H1 (cell line): Measurements from ENCODE around the gene ADCY2. TPM values are rescaled to one million over a fixed set of nuclear protein-coding genes. Genes with fewer than 3 reads are reported as not detected.

ENCODE experiments used
- CTCF ChIA-PET: fragments of 300-600 bp; sonication (Branson Sonifier 250); formaldehyde crosslinking; loops from one replicate; lab custom pipeline; 2021; ENCODE audit not compliant: partially characterized antibody; lab: Charles Lee
- POLR2A ChIA-PET: fragments of 300-600 bp; sonication (Branson Sonifier 250); formaldehyde crosslinking; loops from one replicate; lab custom pipeline; 2021; ENCODE audit warnings: inconsistent platforms; ENCODE audit not compliant: partially characterized antibody; lab: Charles Lee
- DNase-seq, 2 experiments: peaks; one replicate each; pipeline versions ENCODE4 v3.0.0 to v3.0.0-alpha.2; 2010 to 2022; ENCODE audit warnings: low spot score in 2 of 2, low read depth in 1 of 2, mixed read lengths in 1 of 2
- FAIRE-seq: peaks from 2 replicates; lab custom pipeline; 2011; peaks lifted over from hg19 to GRCh38; lab: Jason Lieb, UNC
- H2AFZ ChIP-seq: 2 replicates; pipeline ENCODE4 v1.8.1; 2012; ENCODE audit warnings: low read length, inconsistent platforms
- H2AK5ac ChIP-seq: 2 replicates; pipeline ENCODE4 v1.6.1; 2013; ENCODE audit warnings: low read depth, low read length
- H2BK120ac ChIP-seq: replicated peaks from 2 replicates; pipeline ENCODE3; 2013; ENCODE audit warnings: low read depth, low read length, inconsistent platforms
- H2BK12ac ChIP-seq: 2 replicates; pipeline ENCODE4 v1.6.1; 2013; ENCODE audit warnings: low read depth, low read length
- H2BK15ac ChIP-seq: 2 replicates; pipeline ENCODE4 v1.6.1; 2013; ENCODE audit warnings: low read length
- H2BK20ac ChIP-seq: 2 replicates; pipeline ENCODE4 v1.6.1; 2013; ENCODE audit warnings: low read length
- H2BK5ac ChIP-seq: 2 replicates; pipeline ENCODE4 v1.6.1; 2013; ENCODE audit warnings: low read depth, low read length
- H3K14ac ChIP-seq: 2 replicates; pipeline ENCODE4 v1.6.1; 2013; ENCODE audit warnings: inconsistent platforms; ENCODE audit not compliant: insufficient read length
- H3K18ac ChIP-seq: 2 replicates; pipeline ENCODE4 v1.6.1; 2013; ENCODE audit warnings: low read length; ENCODE audit errors: extremely low read depth
- H3K23ac ChIP-seq: 2 replicates; pipeline ENCODE4 v1.6.1; 2013; ENCODE audit warnings: inconsistent platforms; ENCODE audit not compliant: insufficient read length
- H3K23me2 ChIP-seq: 2 replicates; pipeline ENCODE4 v1.6.1; 2013; ENCODE audit warnings: low read depth, low read length
- H3K27ac ChIP-seq: 2 replicates; pipeline ENCODE4 v1.6.1; 2011; ENCODE audit warnings: low read depth, low read length, inconsistent platforms
- H3K27me3 ChIP-seq, 4 experiments: replicated peaks in 1 of 4; 1 replicate in 1 of 4; 2 replicates in 3 of 4; pipeline versions ENCODE4 v1.6.1 to v1.8.1; 2011 to 2013; ENCODE audit warnings: low read length in 3 of 4, mild to moderate bottlenecking in 3 of 4, inconsistent platforms in 2 of 4, mixed read lengths in 2 of 4, moderate library complexity in 1 of 4; ENCODE audit not compliant: control insufficient read depth in 3 of 4, insufficient read depth in 3 of 4; ENCODE audit errors: extremely low read depth in 1 of 4
- H3K36me3 ChIP-seq, 4 experiments: 2 replicates each; pipeline versions ENCODE4 v1.6.1 to v1.8.1; 2011 to 2013; ENCODE audit warnings: mild to moderate bottlenecking in 4 of 4, low read length in 3 of 4, moderate library complexity in 2 of 4, control low read depth in 1 of 4, inconsistent platforms in 1 of 4; ENCODE audit not compliant: insufficient read depth in 4 of 4, control insufficient read depth in 2 of 4
- H3K4ac ChIP-seq: replicated peaks from 2 replicates; pipeline ENCODE3; 2013; ENCODE audit warnings: low read length, low read depth, mixed read lengths, inconsistent platforms; ENCODE audit not compliant: insufficient read length
- H3K4me1 ChIP-seq, 4 experiments: replicated peaks in 1 of 4; 1 replicate in 1 of 4; 2 replicates in 3 of 4; pipeline versions ENCODE4 v1.6.1 to v1.8.1; 2011 to 2013; ENCODE audit warnings: low read length in 3 of 4, inconsistent platforms in 2 of 4, mixed read lengths in 1 of 4; ENCODE audit not compliant: insufficient read depth in 4 of 4, control insufficient read depth in 3 of 4
- H3K4me2 ChIP-seq, 2 experiments: 2 replicates each; pipeline versions ENCODE4 v1.6.1 to v1.8.1; 2011 to 2013; ENCODE audit warnings: low read depth in 2 of 2, low read length in 2 of 2, control low read depth in 1 of 2, inconsistent platforms in 1 of 2, mild to moderate bottlenecking in 1 of 2; ENCODE audit not compliant: insufficient read depth in 1 of 2
- H3K4me3 ChIP-seq, 4 experiments: fragments of 200-600, 300-600 bp in 1 of 4; sonication (generic), shearing (Covaris generic), sonication (Bioruptor Twin) in 1 of 4; 2 replicates each; pipeline versions ENCODE4 v1.5.1 to v1.8.1; 2011 to 2016; ENCODE audit warnings: low read length in 4 of 4, low read depth in 3 of 4, control low read depth in 2 of 4, inconsistent platforms in 2 of 4, mild to moderate bottlenecking in 2 of 4, mixed read lengths in 1 of 4, moderate library complexity in 1 of 4; ENCODE audit not compliant: insufficient read depth in 2 of 4; ENCODE audit errors: extremely low read depth in 1 of 4
- H3K56ac ChIP-seq: replicated peaks from 2 replicates; pipeline ENCODE3; 2013; ENCODE audit warnings: low read depth, mild to moderate bottlenecking, mixed read lengths, low read length, inconsistent platforms; ENCODE audit not compliant: insufficient read length
- H3K79me1 ChIP-seq: 2 replicates; pipeline ENCODE4 v1.6.1; 2013; ENCODE audit warnings: low read depth, low read length, control low read depth
- H3K79me2 ChIP-seq, 2 experiments: 2 replicates each; pipeline versions ENCODE4 v1.6.1 to v1.8.1; 2012 to 2013; ENCODE audit warnings: low read length in 2 of 2, mild to moderate bottlenecking in 2 of 2, inconsistent platforms in 1 of 2; ENCODE audit not compliant: insufficient read depth in 2 of 2, control insufficient read depth in 1 of 2
- H3K9ac ChIP-seq, 4 experiments: replicated peaks in 1 of 4; 1 replicate in 1 of 4; 2 replicates in 3 of 4; pipeline versions ENCODE4 v1.6.1 to v1.8.1; 2011 to 2013; ENCODE audit warnings: low read depth in 3 of 4, low read length in 3 of 4, control low read depth in 2 of 4, mild to moderate bottlenecking in 2 of 4, moderate library complexity in 2 of 4, inconsistent platforms in 1 of 4; ENCODE audit errors: extremely low read depth in 1 of 4
- H3K9me3 ChIP-seq, 2 experiments: 2 replicates each; pipeline versions ENCODE4 v1.6.1 to v1.8.1; 2012 to 2013; ENCODE audit warnings: mild to moderate bottlenecking in 2 of 2, moderate library complexity in 2 of 2, control low read depth in 1 of 2, inconsistent platforms in 1 of 2, low read depth in 1 of 2, low read length in 1 of 2, mixed read lengths in 1 of 2; ENCODE audit not compliant: insufficient read depth in 2 of 2
- H4K20me1 ChIP-seq, 2 experiments: replicated peaks in 1 of 2; 2 replicates each; pipeline versions ENCODE3 to v1.8.1; 2011 to 2013; ENCODE audit warnings: inconsistent platforms in 2 of 2, low read length in 2 of 2, mild to moderate bottlenecking in 1 of 2; ENCODE audit not compliant: insufficient read depth in 2 of 2, control insufficient read depth in 1 of 2
- H4K5ac ChIP-seq: 2 replicates; pipeline ENCODE4 v1.6.1; 2013; ENCODE audit warnings: low read length, low read depth, mixed read lengths, inconsistent platforms; ENCODE audit not compliant: insufficient read length
- H4K8ac ChIP-seq: 2 replicates; pipeline ENCODE4 v1.8.0; 2013; ENCODE audit warnings: mild to moderate bottlenecking, moderate library complexity, low read length, inconsistent platforms; ENCODE audit not compliant: insufficient read depth; ENCODE audit errors: extremely low read depth
- H4K91ac ChIP-seq: replicated peaks from 2 replicates; pipeline ENCODE3; 2013; ENCODE audit warnings: low read length, mixed read lengths, inconsistent platforms; ENCODE audit not compliant: insufficient read length
- NANOG ChIP-seq: IDR thresholded peaks from 2 replicates; pipeline ENCODE4 v1.6.1; 2011; ENCODE audit warnings: low read length, low read depth, mild to moderate bottlenecking, inconsistent platforms; ENCODE audit not compliant: insufficient read depth, poor library complexity, severe bottlenecking
- NRF1 ChIP-seq: IDR thresholded peaks from 2 replicates; pipeline ENCODE4 v1.6.1; 2011; ENCODE audit warnings: mild to moderate bottlenecking, low read depth, low read length, improper control_type of control experiment
- POLR2A ChIP-seq, 2 experiments: IDR thresholded peaks; 1 replicate in 1 of 2; 2 replicates in 1 of 2; pipeline ENCODE4 v1.6.1; 2011; ENCODE audit warnings: low read depth in 2 of 2, low read length in 2 of 2, mild to moderate bottlenecking in 2 of 2; ENCODE audit errors: control extremely low read depth in 1 of 2
- TCF12 ChIP-seq: IDR thresholded peaks from 2 replicates; pipeline ENCODE4 v1.6.1; 2011; ENCODE audit warnings: low read depth, mild to moderate bottlenecking, low read length
- WGBS, 2 experiments: shearing (Covaris generic) in 1 of 2; methylation state at CpG; one replicate each; pipeline versions ENCODE4 v1.1.6 to v1.1.7; 2013 to 2015; ENCODE audit warnings: low lambda C conversion rate in 2 of 2, mixed read lengths in 2 of 2, inconsistent platforms in 1 of 2, low coverage in 1 of 2, missing lambda C conversion rate in 1 of 2; ENCODE audit not compliant: insufficient replicate concordance in 2 of 2, insufficient coverage in 1 of 2, insufficient read length in 1 of 2; ENCODE audit errors: extremely low coverage in 1 of 2, missing lambda C conversion rate in 1 of 2; 5-methylcytosine and 5-hydroxymethylcytosine counted together
- polyA plus RNA-seq, 7 experiments: library from polyadenylated mRNA; depleted of rRNA in 3 of 7; stranded (reverse) in 5 of 7; unstranded in 2 of 7; fragments of >200 nt in 5 of 7; fragments of 200-250 nt in 2 of 7; gene quantifications; 1 replicate in 5 of 7; 2 replicates in 1 of 7; 4 replicates in 1 of 7; pipeline versions ENCODE4 v1.2.1 to v1.2.3, GENCODE V29; 2011 to 2013; ENCODE audit warnings: missing spikeins in 2 of 7, mixed read lengths in 2 of 7
- total RNA-seq: library from RNA; stranded (reverse); fragmentation: NEBNext Ultra II Directional; extraction: Animal tissue kit (Norgen Biotek cat#: 25700); gene quantifications from 2 replicates; pipeline ENCODE4 v1.2.1, GENCODE V29; 2021

Gene ADCY2
- total and polyA plus RNA-seq, 2 of the 8 experiments (the other 6 are each of a cell fraction or from before 2014, with no cell fraction given) = 35.8 to 122 TPM

GRCh38 chr5:7541898-7542297 is 146.0 kb downstream of the ADCY2 start:
- H2AFZ ChIP-seq = no peak overlapping the region
- FAIRE-seq = no peak

More at GRCh38 chr5:7541898-7542297, 146.0 kb downstream of the ADCY2 start:
- Histone ChIP-seq H3K27me3 (no peaks in the 10 kb centered on the region), H3K4me3 (no peak overlapping the region), H3K4me2 (no peak overlapping the region), H3K36me3 (peaks cover 0 to 7% (median 1%) of the 10 kb centered on the region in 4 experiments; a peak in 2 of 8 replicates), H3K79me2 (peaks cover 0 to 33% of the 10 kb centered on the region in 2 experiments; a peak in 2 of 4 replicates), H2BK120ac (no peak overlapping the region), H4K91ac (no peak overlapping the region), H2BK15ac (no peak overlapping the region), H4K5ac (no peak overlapping the region), H2AK5ac (no peak overlapping the region), H3K9ac (no peak overlapping the region), H3K9me3 (no peaks in the 10 kb centered on the region), H2BK20ac (no peak overlapping the region), H2BK12ac (no peak overlapping the region), H4K20me1 (peaks cover 0 to 2% of the 10 kb centered on the region in 2 experiments), H4K8ac (no peak overlapping the region), H3K23ac (no peak overlapping the region), H3K56ac (no peak overlapping the region), H3K14ac (no peak overlapping the region), H3K27ac (no peak overlapping the region), H3K4me1 (peaks cover 0 to 10% (median 4%) of the 10 kb centered on the region in 4 experiments; a peak in 2 of 7 replicates), H3K23me2 (no peaks in the 10 kb centered on the region), H3K79me1 (no peaks in the 10 kb centered on the region; the same call in 1 of the 2 replicates), H3K4ac (no peak overlapping the region), H2BK5ac (no peak overlapping the region), H3K18ac (no peak overlapping the region)
- CTCF ChIA-PET = interaction anchor here (0.7 to 1.4 kb wide), 5 partner anchors 11 to 523 kb away, joined by 3 to 7 read pairs (median 3); no protein-coding TSS in a partner anchor
- POLR2A ChIA-PET = no interaction called here
- WGBS, 2 experiments = 81% methylated on average over 2 of the region's 2 CpGs; no CpG with 5 or more reads in 1 of the 2 experiments
- DNase-seq = no peak
- TF ChIP-seq NANOG (no peak), NRF1 (no peak), TCF12 (no peak), POLR2A (IDR thresholded peaks at IDR 0.05; ENCODE audit: control extremely low read depth in 1 of 2, low read depth in 2 of 2, low read length in 2 of 2) (no peak)
